Effector CD4-positive, alpha-beta T cell (primary cell): ENCODE measurements around the gene ZNF598.
"Not testable (repeated sequence)": the region's sequence is repeated elsewhere in the genome, so short reads cannot be mapped to it uniquely, and the experiment has no call there.

Source experiments
- DNase-seq: peaks from one replicate; pipeline ENCODE4 v3.0.0-alpha.2; 2020

The ZNF598 gene

GRCh38 chr16:2027024-2028010 is 17.7 kb upstream of the ZNF598 start:
- no peak for DNase-seq

GRCh38 chr16:2026461-2027023 is 16.9 kb upstream of the ZNF598 start, which contains the start of gene NHERF2:
Gene NHERF2 (plus strand): TSS chr16:2026902. CDS start chr16:2027006, 104 bp downstream.
- peak; percentile 31 for DNase-seq

- no peak for DNase-seq
Observed at GRCh38 chr16:2025878-2026460, 16.3 kb upstream of the ZNF598 start.

- no peak for DNase-seq
Observed at GRCh38 chr16:2025251-2025650, 15.6 kb upstream of the ZNF598 start.

GRCh38 chr16:2024032-2024420 is 14.4 kb upstream of the ZNF598 start:
- no peak for DNase-seq

GRCh38 chr16:2023092-2024031 is 13.7 kb upstream of the ZNF598 start:
- peak; percentile 94 for DNase-seq

- DNase-seq = no peak
Observed at GRCh38 chr16:2022723-2023091, 13.1 kb upstream of the ZNF598 start.

GRCh38 chr16:2019921-2020831 is 10.6 kb upstream of the ZNF598 start:
- DNase-seq = no peak

- no peak for DNase-seq
Observed at GRCh38 chr16:2019518-2019920, 9.9 kb upstream of the ZNF598 start, which contains the start of gene NPW. Gene NPW (plus strand): TSS chr16:2019785.

- DNase-seq = no peak
Observed at GRCh38 chr16:2016407-2016922, 6.8 kb upstream of the ZNF598 start.

- no peak for DNase-seq
Observed at GRCh38 chr16:2015947-2016208, 6.3 kb upstream of the ZNF598 start.

- DNase-seq = no peak
Observed at GRCh38 chr16:2015117-2015946, 5.7 kb upstream of the ZNF598 start.

GRCh38 chr16:2013527-2013926 is 3.9 kb upstream of the ZNF598 start:
- DNase-seq = no peak

GRCh38 chr16:2011726-2012125 is 2.1 kb upstream of the ZNF598 start:
- not testable (repeated sequence) for DNase-seq

- DNase-seq = no peak
Observed at GRCh38 chr16:2009164-2009711, 383 bp downstream of the ZNF598 start.

GRCh38 chr16:2008631-2009163 is 924 bp downstream of the ZNF598 start:
- DNase-seq = peak; percentile 19

GRCh38 chr16:2008009-2008526 is 1.6 kb downstream of the ZNF598 start:
- no peak for DNase-seq

- DNase-seq = no peak
Observed at GRCh38 chr16:2007081-2007836, 2.4 kb downstream of the ZNF598 start.

- DNase-seq = no peak
Observed at GRCh38 chr16:2006317-2006716, 3.3 kb downstream of the ZNF598 start.
